A549 (cell line): Measurements from ENCODE around the gene GATB. TPM values are rescaled to one million over a fixed set of nuclear protein-coding genes. Genes with fewer than 3 reads are reported as not detected.

ENCODE experiments used
- ATAC-seq, 2 experiments: fragments of 200-7000 bp in 1 of 2; fragments of >200 bp in 1 of 2; cut with Nextera tagmentation in 1 of 2; cut with Tn5 transposase in 1 of 2; 3 replicates each; pipeline versions ENCODE4 v1.8.0 to v1.9.1; 2018 to 2020; ENCODE audit warnings: mild to moderate bottlenecking in 1 of 2, moderate library complexity in 1 of 2
- CTCF ChIA-PET: fragments of 300-600 bp; sonication (Branson Sonifier 250); formaldehyde crosslinking; extraction: SDS; loops from one replicate; lab custom pipeline; 2021; ENCODE audit warnings: antibody characterized with exemption, inconsistent platforms; lab: Yijun Ruan, JAX
- POLR2A ChIA-PET: fragments of 350-600 bp; formaldehyde crosslinking; extraction: SDS; loops from one replicate; lab custom pipeline; 2021; ENCODE audit warnings: antibody characterized with exemption, inconsistent platforms; lab: Yijun Ruan, JAX
- DNase-seq, 2 experiments: peaks; one replicate each; pipeline versions ENCODE4 v3.0.0 to v3.0.0-alpha.2; 2011 to 2016; ENCODE audit warnings: low read depth in 1 of 2, low spot score in 1 of 2
- FAIRE-seq: peaks from 2 replicates; lab custom pipeline; 2011; peaks lifted over from hg19 to GRCh38; lab: Jason Lieb, UNC
- H3K27ac ChIP-seq, 2 experiments: fragments of >200 bp; sonication (Bioruptor Twin); formaldehyde crosslinking; 3 replicates each; pipeline ENCODE4 v1.5.1; 2016 to 2017
- H3K4me1 ChIP-seq: fragments of >200 bp; sonication (Bioruptor Twin); formaldehyde crosslinking; 3 replicates; pipeline ENCODE4 v1.6.1; 2016
- H3K4me2 ChIP-seq: fragments of >200 bp; sonication (Bioruptor Twin); formaldehyde crosslinking; 3 replicates; pipeline ENCODE4 v1.6.1; 2016
- H3K4me3 ChIP-seq: fragments of >200 bp; sonication (Bioruptor Twin); formaldehyde crosslinking; 3 replicates; pipeline ENCODE4 v1.5.1; 2016
- H3K9me3 ChIP-seq: fragments of >200 bp; sonication (Bioruptor Twin); formaldehyde crosslinking; 3 replicates; pipeline ENCODE4 v1.6.1; 2016
- CHD2 ChIP-seq: fragments of 150-350 bp; IDR thresholded peaks from 2 replicates; pipeline ENCODE4 v1.6.1; 2014; ENCODE audit warnings: low read length; ENCODE audit not compliant: partially characterized antibody
- EHMT2 ChIP-seq: fragments of 200-600 bp; sonication (generic); IDR thresholded peaks from 2 replicates; pipeline ENCODE4 v1.6.1; 2016; ENCODE audit warnings: antibody characterized with exemption, low read depth, mild to moderate bottlenecking, moderate library complexity
- EP300 ChIP-seq, 2 experiments: fragments of >200 bp; sonication (Bioruptor Twin); formaldehyde crosslinking; IDR thresholded peaks; 2 replicates in 1 of 2; 3 replicates in 1 of 2; pipeline ENCODE4 v1.6.1; 2016 to 2017
- FOXS1 ChIP-seq: fragments of 250-450 bp; sonication (Bioruptor Pico); IDR thresholded peaks from 2 replicates; pipeline ENCODE4 v1.5.0; 2020; ENCODE audit warnings: mild to moderate bottlenecking, moderate library complexity
- GATA3 ChIP-seq: IDR thresholded peaks from 2 replicates; pipeline ENCODE4 v1.6.1; 2012; ENCODE audit warnings: borderline replicate concordance
- HDAC2 ChIP-seq: fragments of 200-600 bp; sonication (generic); IDR thresholded peaks from 2 replicates; pipeline ENCODE4 v1.6.1; 2016
- HOXB5 ChIP-seq: fragments of 250-450 bp; sonication (Bioruptor Pico); IDR thresholded peaks from 2 replicates; pipeline ENCODE4 v1.5.0; 2020; ENCODE audit warnings: mild to moderate bottlenecking, moderate library complexity
- KDM5A ChIP-seq: fragments of 200-600 bp; sonication (generic); IDR thresholded peaks from 2 replicates; pipeline ENCODE4 v1.6.1; 2016; ENCODE audit warnings: antibody characterized with exemption, mild to moderate bottlenecking
- MAFK ChIP-seq: fragments of 450-650 bp; IDR thresholded peaks from 2 replicates; pipeline ENCODE4 v1.6.1; 2014; ENCODE audit not compliant: partially characterized antibody
- MAZ ChIP-seq: fragments of 150-350 bp; IDR thresholded peaks from 2 replicates; pipeline ENCODE4 v1.6.1; 2014; ENCODE audit warnings: antibody characterized with exemption, low read depth, low read length, borderline replicate concordance
- NPAS2 ChIP-seq: fragments of 250-450 bp; sonication (Bioruptor Pico); IDR thresholded peaks from 2 replicates; pipeline ENCODE4 v1.8.0; 2022; ENCODE audit warnings: mild to moderate bottlenecking, moderate library complexity, borderline replicate concordance
- NR3C1 ChIP-seq: fragments of >200 bp; sonication (Bioruptor Twin); formaldehyde crosslinking; IDR thresholded peaks from 3 replicates; pipeline ENCODE4 v1.6.1; 2017
- PHF8 ChIP-seq: fragments of 200-600 bp; sonication (generic); IDR thresholded peaks from 2 replicates; pipeline ENCODE4 v1.6.1; 2016; ENCODE audit warnings: low read depth, mild to moderate bottlenecking, antibody characterized with exemption, moderate library complexity, borderline replicate concordance
- POLR2AphosphoS2 ChIP-seq: conservative IDR thresholded peaks from 2 replicates; pipeline ENCODE4 v1.6.1; 2012; ENCODE audit warnings: low read length, improper control_type of control experiment, inconsistent platforms
- RARB ChIP-seq: fragments of 250-450 bp; sonication (Bioruptor Pico); IDR thresholded peaks from 2 replicates; pipeline ENCODE4 v1.8.0; 2021; ENCODE audit warnings: mild to moderate bottlenecking, moderate library complexity
- SMC3 ChIP-seq: fragments of >200 bp; sonication (Bioruptor Twin); formaldehyde crosslinking; IDR thresholded peaks from 3 replicates; pipeline ENCODE4 v1.6.1; 2018; ENCODE audit warnings: inconsistent platforms
- SREBF2 ChIP-seq: fragments of 450-650 bp; IDR thresholded peaks from 2 replicates; pipeline ENCODE4 v1.6.1; 2014; ENCODE audit warnings: mild to moderate bottlenecking, moderate library complexity
- TFCP2L1 ChIP-seq: fragments of 250-450 bp; sonication (Bioruptor Pico); IDR thresholded peaks from 2 replicates; pipeline ENCODE4 v1.5.0; 2021; ENCODE audit warnings: mild to moderate bottlenecking
- ZC3H11A ChIP-seq: fragments of 450-650 bp; IDR thresholded peaks from 2 replicates; pipeline ENCODE4 v1.6.1; 2014; ENCODE audit warnings: antibody characterized with exemption, mild to moderate bottlenecking
- ZFP36 ChIP-seq: fragments of 450-650 bp; IDR thresholded peaks from 2 replicates; pipeline ENCODE4 v1.6.1; 2014; ENCODE audit warnings: borderline replicate concordance; ENCODE audit not compliant: partially characterized antibody
- WGBS: methylation state at CpG from one replicate; pipeline ENCODE4 v1.1.6; 2017; ENCODE audit errors: missing lambda C conversion rate; 5-methylcytosine and 5-hydroxymethylcytosine counted together
- polyA plus RNA-seq, 4 experiments: library from polyadenylated mRNA; depleted of rRNA in 3 of 4; stranded (reverse); fragments of >200 nt; fragmentation: RNase III in 1 of 4; extraction: RNeasy Plus Mini Kit Qiagen cat#74134 plus additional on column Dnase treatment in 1 of 4; gene quantifications; 2 replicates in 3 of 4; 3 replicates in 1 of 4; pipeline ENCODE4 v1.2.3, GENCODE V29; 2011 to 2017
- TF ChIP-seq, protein P1 (sequence below): IDR thresholded peaks from 2 replicates; pipeline ENCODE4 v1.6.1; 2012
- TF ChIP-seq, protein P2 (sequence below): fragments of 200-600 bp; sonication (generic); IDR thresholded peaks from 2 replicates; pipeline ENCODE4 v1.6.1; 2016; ENCODE audit warnings: antibody characterized with exemption, mild to moderate bottlenecking, moderate library complexity
- TF ChIP-seq, protein P3 (sequence below): IDR thresholded peaks from 2 replicates; pipeline ENCODE4 v1.6.1; 2012
- TF ChIP-seq, protein P4 (sequence below): fragments of >200 bp; sonication (Bioruptor Twin); formaldehyde crosslinking; IDR thresholded peaks from 3 replicates; pipeline ENCODE4 v1.6.1; 2016
- TF ChIP-seq, protein P5 (sequence below): fragments of 150-350 bp; IDR thresholded peaks from 2 replicates; pipeline ENCODE4 v1.6.1; 2014; ENCODE audit warnings: low read depth, mild to moderate bottlenecking, low read length
- TF ChIP-seq, protein P6 (sequence below): fragments of 250-450 bp; sonication (Bioruptor Pico); IDR thresholded peaks from 2 replicates; pipeline ENCODE4 v1.5.0; 2021; ENCODE audit warnings: mild to moderate bottlenecking, moderate library complexity, borderline replicate concordance
- TF ChIP-seq, protein P7 (sequence below): fragments of 250-450 bp; sonication (Bioruptor Pico); IDR thresholded peaks from 2 replicates; pipeline ENCODE4 v1.5.0; 2020; ENCODE audit warnings: low read depth, mild to moderate bottlenecking, moderate library complexity

Gene GATB
- polyA plus RNA-seq, 2 of the 4 experiments (the other 2 are of a cell fraction) = 12.1 to 17.8 TPM

DNA sequence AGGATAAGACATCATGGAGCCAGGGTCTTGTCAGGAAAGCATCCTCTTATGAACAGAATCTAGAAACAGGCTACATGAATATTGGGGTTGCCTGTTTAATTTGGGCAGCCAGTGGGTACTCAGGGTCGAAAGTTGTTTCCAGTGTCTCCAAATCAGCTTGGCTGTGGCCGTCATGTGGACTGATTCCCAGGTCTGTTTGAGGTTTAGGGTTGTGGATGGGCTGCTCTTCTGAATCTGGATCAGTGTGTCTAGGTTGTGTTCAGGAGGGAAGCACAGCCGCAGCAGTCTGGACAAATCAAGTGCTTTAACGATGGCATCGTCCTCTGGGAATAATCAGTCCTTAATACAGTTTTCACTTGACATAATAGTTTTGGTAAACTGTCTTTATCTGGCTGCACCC, 94.3 kb downstream of the GATB start:
- H3K9me3 ChIP-seq = no peaks in the 10 kb centered on the region
- no peak for FAIRE-seq
- ATAC-seq = no peak
- no peak overlapping the region for H3K4me3 ChIP-seq
- ChIA-PET CTCF (no interaction called here), POLR2A (no interaction called here)
- H3K4me1 ChIP-seq = no peaks in the 10 kb centered on the region
- TF ChIP-seq CHD2 (no peak), MAFK (no peak), EHMT2 (no peak), SMC3 (no peak), ZC3H11A (no peak), EP300 (IDR thresholded peaks at IDR 0.05) (no peak), POLR2AphosphoS2 (no peak), MAZ (no peak), RARB (no peak), PHF8 (no peak), HDAC2 (no peak)
- TF ChIP-seq, protein P1, sequence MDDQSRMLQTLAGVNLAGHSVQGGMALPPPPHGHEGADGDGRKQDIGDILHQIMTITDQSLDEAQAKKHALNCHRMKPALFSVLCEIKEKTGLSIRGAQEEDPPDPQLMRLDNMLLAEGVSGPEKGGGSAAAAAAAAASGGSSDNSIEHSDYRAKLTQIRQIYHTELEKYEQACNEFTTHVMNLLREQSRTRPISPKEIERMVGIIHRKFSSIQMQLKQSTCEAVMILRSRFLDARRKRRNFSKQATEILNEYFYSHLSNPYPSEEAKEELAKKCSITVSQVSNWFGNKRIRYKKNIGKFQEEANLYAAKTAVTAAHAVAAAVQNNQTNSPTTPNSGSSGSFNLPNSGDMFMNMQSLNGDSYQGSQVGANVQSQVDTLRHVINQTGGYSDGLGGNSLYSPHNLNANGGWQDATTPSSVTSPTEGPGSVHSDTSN = no peak
- TF ChIP-seq, protein P2, sequence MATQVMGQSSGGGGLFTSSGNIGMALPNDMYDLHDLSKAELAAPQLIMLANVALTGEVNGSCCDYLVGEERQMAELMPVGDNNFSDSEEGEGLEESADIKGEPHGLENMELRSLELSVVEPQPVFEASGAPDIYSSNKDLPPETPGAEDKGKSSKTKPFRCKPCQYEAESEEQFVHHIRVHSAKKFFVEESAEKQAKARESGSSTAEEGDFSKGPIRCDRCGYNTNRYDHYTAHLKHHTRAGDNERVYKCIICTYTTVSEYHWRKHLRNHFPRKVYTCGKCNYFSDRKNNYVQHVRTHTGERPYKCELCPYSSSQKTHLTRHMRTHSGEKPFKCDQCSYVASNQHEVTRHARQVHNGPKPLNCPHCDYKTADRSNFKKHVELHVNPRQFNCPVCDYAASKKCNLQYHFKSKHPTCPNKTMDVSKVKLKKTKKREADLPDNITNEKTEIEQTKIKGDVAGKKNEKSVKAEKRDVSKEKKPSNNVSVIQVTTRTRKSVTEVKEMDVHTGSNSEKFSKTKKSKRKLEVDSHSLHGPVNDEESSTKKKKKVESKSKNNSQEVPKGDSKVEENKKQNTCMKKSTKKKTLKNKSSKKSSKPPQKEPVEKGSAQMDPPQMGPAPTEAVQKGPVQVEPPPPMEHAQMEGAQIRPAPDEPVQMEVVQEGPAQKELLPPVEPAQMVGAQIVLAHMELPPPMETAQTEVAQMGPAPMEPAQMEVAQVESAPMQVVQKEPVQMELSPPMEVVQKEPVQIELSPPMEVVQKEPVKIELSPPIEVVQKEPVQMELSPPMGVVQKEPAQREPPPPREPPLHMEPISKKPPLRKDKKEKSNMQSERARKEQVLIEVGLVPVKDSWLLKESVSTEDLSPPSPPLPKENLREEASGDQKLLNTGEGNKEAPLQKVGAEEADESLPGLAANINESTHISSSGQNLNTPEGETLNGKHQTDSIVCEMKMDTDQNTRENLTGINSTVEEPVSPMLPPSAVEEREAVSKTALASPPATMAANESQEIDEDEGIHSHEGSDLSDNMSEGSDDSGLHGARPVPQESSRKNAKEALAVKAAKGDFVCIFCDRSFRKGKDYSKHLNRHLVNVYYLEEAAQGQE = no peak
- TF ChIP-seq, protein P3, sequence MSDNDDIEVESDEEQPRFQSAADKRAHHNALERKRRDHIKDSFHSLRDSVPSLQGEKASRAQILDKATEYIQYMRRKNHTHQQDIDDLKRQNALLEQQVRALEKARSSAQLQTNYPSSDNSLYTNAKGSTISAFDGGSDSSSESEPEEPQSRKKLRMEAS = no peak
- TF ChIP-seq, protein P4, sequence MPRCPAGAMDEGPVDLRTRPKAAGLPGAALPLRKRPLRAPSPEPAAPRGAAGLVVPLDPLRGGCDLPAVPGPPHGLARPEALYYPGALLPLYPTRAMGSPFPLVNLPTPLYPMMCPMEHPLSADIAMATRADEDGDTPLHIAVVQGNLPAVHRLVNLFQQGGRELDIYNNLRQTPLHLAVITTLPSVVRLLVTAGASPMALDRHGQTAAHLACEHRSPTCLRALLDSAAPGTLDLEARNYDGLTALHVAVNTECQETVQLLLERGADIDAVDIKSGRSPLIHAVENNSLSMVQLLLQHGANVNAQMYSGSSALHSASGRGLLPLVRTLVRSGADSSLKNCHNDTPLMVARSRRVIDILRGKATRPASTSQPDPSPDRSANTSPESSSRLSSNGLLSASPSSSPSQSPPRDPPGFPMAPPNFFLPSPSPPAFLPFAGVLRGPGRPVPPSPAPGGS = no peak
- TF ChIP-seq, protein P5, sequence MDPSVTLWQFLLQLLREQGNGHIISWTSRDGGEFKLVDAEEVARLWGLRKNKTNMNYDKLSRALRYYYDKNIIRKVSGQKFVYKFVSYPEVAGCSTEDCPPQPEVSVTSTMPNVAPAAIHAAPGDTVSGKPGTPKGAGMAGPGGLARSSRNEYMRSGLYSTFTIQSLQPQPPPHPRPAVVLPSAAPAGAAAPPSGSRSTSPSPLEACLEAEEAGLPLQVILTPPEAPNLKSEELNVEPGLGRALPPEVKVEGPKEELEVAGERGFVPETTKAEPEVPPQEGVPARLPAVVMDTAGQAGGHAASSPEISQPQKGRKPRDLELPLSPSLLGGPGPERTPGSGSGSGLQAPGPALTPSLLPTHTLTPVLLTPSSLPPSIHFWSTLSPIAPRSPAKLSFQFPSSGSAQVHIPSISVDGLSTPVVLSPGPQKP = no peak
- no peak overlapping the region for H3K4me2 ChIP-seq
- WGBS = 52% methylated on average over 4 of the region's 5 CpGs
- H3K27ac ChIP-seq = no peak overlapping the region
- DNase-seq = no peak

DNA sequence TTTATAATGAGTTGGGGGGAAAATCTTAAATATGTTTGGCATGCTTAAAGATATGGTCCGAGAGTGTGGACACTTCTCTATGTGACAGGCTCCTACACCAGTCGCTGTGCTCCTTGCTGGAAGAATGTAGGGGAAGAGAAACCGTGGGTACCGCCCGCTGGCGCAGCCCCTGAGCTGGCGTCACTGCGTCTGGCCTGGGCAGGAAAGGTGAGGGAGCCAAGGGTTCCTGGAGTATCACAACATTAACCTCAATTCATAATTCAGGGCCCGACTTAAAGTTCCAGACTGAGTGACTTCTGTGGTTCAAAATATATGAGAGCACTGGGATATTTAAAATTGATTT, 95.1 kb downstream of the GATB start:
- POLR2A ChIA-PET = no interaction called here
- no peak for FAIRE-seq
- CTCF ChIA-PET = no interaction called here

More for the DNA sequence above, 95.1 kb downstream of the GATB start:
- 77% methylated on average over 9 of the region's 9 CpGs for WGBS
- Histone ChIP-seq H3K4me3 (no peak overlapping the region), H3K4me1 (no peaks in the 10 kb centered on the region), H3K9me3 (no peaks in the 10 kb centered on the region), H3K27ac (no peak overlapping the region), H3K4me2 (no peak overlapping the region)
- ATAC-seq (no peak), DNase-seq (no peak)
- TF ChIP-seq KDM5A = no peak
- no peak for TF ChIP-seq FOXS1 (CRISPR knock-in tag)
- no peak for TF ChIP-seq HOXB5 (CRISPR knock-in tag)
- TF ChIP-seq NPAS2 (CRISPR knock-in tag) = no peak
- TF ChIP-seq, protein P6, sequence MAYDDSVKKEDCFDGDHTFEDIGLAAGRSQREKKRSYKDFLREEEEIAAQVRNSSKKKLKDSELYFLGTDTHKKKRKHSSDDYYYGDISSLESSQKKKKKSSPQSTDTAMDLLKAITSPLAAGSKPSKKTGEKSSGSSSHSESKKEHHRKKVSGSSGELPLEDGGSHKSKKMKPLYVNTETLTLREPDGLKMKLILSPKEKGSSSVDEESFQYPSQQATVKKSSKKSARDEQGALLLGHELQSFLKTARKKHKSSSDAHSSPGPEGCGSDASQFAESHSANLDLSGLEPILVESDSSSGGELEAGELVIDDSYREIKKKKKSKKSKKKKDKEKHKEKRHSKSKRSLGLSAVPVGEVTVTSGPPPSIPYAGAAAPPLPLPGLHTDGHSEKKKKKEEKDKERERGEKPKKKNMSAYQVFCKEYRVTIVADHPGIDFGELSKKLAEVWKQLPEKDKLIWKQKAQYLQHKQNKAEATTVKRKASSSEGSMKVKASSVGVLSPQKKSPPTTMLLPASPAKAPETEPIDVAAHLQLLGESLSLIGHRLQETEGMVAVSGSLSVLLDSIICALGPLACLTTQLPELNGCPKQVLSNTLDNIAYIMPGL (CRISPR knock-in tag) = no peak
- TF ChIP-seq RARB = no peak
- TF ChIP-seq TFCP2L1 (CRISPR knock-in tag) = no peak
- TF ChIP-seq NR3C1 = no peak
- TF ChIP-seq GATA3 = no peak
- TF ChIP-seq, protein P7, sequence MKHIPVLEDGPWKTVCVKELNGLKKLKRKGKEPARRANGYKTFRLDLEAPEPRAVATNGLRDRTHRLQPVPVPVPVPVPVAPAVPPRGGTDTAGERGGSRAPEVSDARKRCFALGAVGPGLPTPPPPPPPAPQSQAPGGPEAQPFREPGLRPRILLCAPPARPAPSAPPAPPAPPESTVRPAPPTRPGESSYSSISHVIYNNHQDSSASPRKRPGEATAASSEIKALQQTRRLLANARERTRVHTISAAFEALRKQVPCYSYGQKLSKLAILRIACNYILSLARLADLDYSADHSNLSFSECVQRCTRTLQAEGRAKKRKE = no peak
- TF ChIP-seq SREBF2 = no peak
- no peak for TF ChIP-seq ZFP36
